ENCODE results near the gene E2F8. TPM values are rescaled to one million over a fixed set of nuclear protein-coding genes. Genes with fewer than 3 reads are reported as not detected.
"Not testable (repeated sequence)": the region's sequence is repeated elsewhere in the genome, so short reads cannot be mapped to it uniquely, and the experiment has no call there.

The E2F8 gene
- total and polyA plus RNA-seq, 4 donors: 1.8 to 2.5 (median 2.1) TPM

GRCh38 chr11:19276859-19277808 lies 36.4 kb upstream of the E2F8 start:
- no peak for DNase-seq (ENCODE audit: low read depth in 4 of 6, low spot score in 6 of 6)
- H3K4me3 ChIP-seq (ENCODE audit: low read depth, low read length): no peak overlapping the region
- peaks cover 2% of the 10 kb centered on the region for H3K27me3 ChIP-seq (ENCODE audit: control insufficient read depth, insufficient read depth, low read length)
- 95% methylated on average over 7 of the region's 8 CpGs for WGBS (ENCODE audit: insufficient coverage)
- no peaks in the 10 kb centered on the region for H3K9me3 ChIP-seq (ENCODE audit: control insufficient read depth, insufficient read depth, low read length)
- no peaks in the 10 kb centered on the region for H3K36me3 ChIP-seq (ENCODE audit: control insufficient read depth, insufficient read depth, low read length)
- no peak overlapping the region for H3K27ac ChIP-seq (ENCODE audit: low read depth, low read length)
- H3K4me1 ChIP-seq (ENCODE audit: control insufficient read depth, insufficient read depth, low read length): no peaks in the 10 kb centered on the region

GRCh38 chr11:19275496-19275895 lies 34.8 kb upstream of the E2F8 start:
- Histone ChIP-seq H3K27me3 (ENCODE audit: control insufficient read depth, insufficient read depth, low read length) (peaks cover 2% of the 10 kb centered on the region), H3K36me3 (ENCODE audit: control insufficient read depth, insufficient read depth, low read length) (no peaks in the 10 kb centered on the region), H3K4me1 (ENCODE audit: control insufficient read depth, insufficient read depth, low read length) (no peaks in the 10 kb centered on the region), H3K4me3 (ENCODE audit: low read depth, low read length) (no peak overlapping the region), H3K27ac (ENCODE audit: low read depth, low read length) (no peak overlapping the region), H3K9me3 (ENCODE audit: control insufficient read depth, insufficient read depth, low read length) (no peaks in the 10 kb centered on the region)
- WGBS (ENCODE audit: insufficient coverage): 88% methylated on average over 4 of the region's 4 CpGs
- no peak for DNase-seq (ENCODE audit: low read depth in 4 of 6, low spot score in 6 of 6)

GRCh38 chr11:19273219-19273618 lies 32.5 kb upstream of the E2F8 start:
- not testable (repeated sequence) for DNase-seq (ENCODE audit: low read depth in 4 of 6, low spot score in 6 of 6); H3K4me3 ChIP-seq (ENCODE audit: low read depth, low read length); H3K27me3 ChIP-seq (ENCODE audit: control insufficient read depth, insufficient read depth, low read length); H3K36me3 ChIP-seq (ENCODE audit: control insufficient read depth, insufficient read depth, low read length); H3K4me1 ChIP-seq (ENCODE audit: control insufficient read depth, insufficient read depth, low read length); H3K27ac ChIP-seq (ENCODE audit: low read depth, low read length); H3K9me3 ChIP-seq (ENCODE audit: control insufficient read depth, insufficient read depth, low read length)
- WGBS (ENCODE audit: insufficient coverage): 94% methylated on average over 3 of the region's 5 CpGs

- Histone ChIP-seq H3K4me3 (ENCODE audit: low read depth, low read length) (no peak overlapping the region), H3K27me3 (ENCODE audit: control insufficient read depth, insufficient read depth, low read length) (no peaks in the 10 kb centered on the region), H3K27ac (ENCODE audit: low read depth, low read length) (no peak overlapping the region), H3K9me3 (ENCODE audit: control insufficient read depth, insufficient read depth, low read length) (no peaks in the 10 kb centered on the region), H3K36me3 (ENCODE audit: control insufficient read depth, insufficient read depth, low read length) (no peaks in the 10 kb centered on the region), H3K4me1 (ENCODE audit: control insufficient read depth, insufficient read depth, low read length) (no peaks in the 10 kb centered on the region)
- no peak for DNase-seq (ENCODE audit: low read depth in 4 of 6, low spot score in 6 of 6)
- no CpG with 5 or more reads among the region's 1 CpG for WGBS (ENCODE audit: insufficient coverage)
Measured at GRCh38 chr11:19268909-19269308, 28.2 kb upstream of the E2F8 start.

- Histone ChIP-seq H3K9me3 (ENCODE audit: control insufficient read depth, insufficient read depth, low read length) (no peaks in the 10 kb centered on the region), H3K27ac (ENCODE audit: low read depth, low read length) (no peak overlapping the region), H3K27me3 (ENCODE audit: control insufficient read depth, insufficient read depth, low read length) (no peaks in the 10 kb centered on the region), H3K4me1 (ENCODE audit: control insufficient read depth, insufficient read depth, low read length) (no peaks in the 10 kb centered on the region), H3K36me3 (ENCODE audit: control insufficient read depth, insufficient read depth, low read length) (no peaks in the 10 kb centered on the region), H3K4me3 (ENCODE audit: low read depth, low read length) (no peak overlapping the region)
- DNase-seq (ENCODE audit: low read depth in 4 of 6, low spot score in 6 of 6): no peak
- 67% methylated on average over 2 of the region's 5 CpGs for WGBS (ENCODE audit: insufficient coverage)
Measured at GRCh38 chr11:19267567-19267966, 26.8 kb upstream of the E2F8 start.

GRCh38 chr11:19263333-19263732 lies 22.6 kb upstream of the E2F8 start:
- WGBS (ENCODE audit: insufficient coverage): 33% methylated on average over 1 of the region's 3 CpGs
- no peak overlapping the region for H3K27ac ChIP-seq (ENCODE audit: low read depth, low read length)
- no peak overlapping the region for H3K4me3 ChIP-seq (ENCODE audit: low read depth, low read length)
- no peak for DNase-seq (ENCODE audit: low read depth in 4 of 6, low spot score in 6 of 6)
- H3K36me3 ChIP-seq (ENCODE audit: control insufficient read depth, insufficient read depth, low read length): no peaks in the 10 kb centered on the region
- H3K27me3 ChIP-seq (ENCODE audit: control insufficient read depth, insufficient read depth, low read length): no peaks in the 10 kb centered on the region
- no peaks in the 10 kb centered on the region for H3K4me1 ChIP-seq (ENCODE audit: control insufficient read depth, insufficient read depth, low read length)
- H3K9me3 ChIP-seq (ENCODE audit: control insufficient read depth, insufficient read depth, low read length): no peaks in the 10 kb centered on the region

GRCh38 chr11:19259487-19260345 lies 19.0 kb upstream of the E2F8 start:
- Histone ChIP-seq H3K27me3 (ENCODE audit: control insufficient read depth, insufficient read depth, low read length) (no peaks in the 10 kb centered on the region), H3K4me3 (ENCODE audit: low read depth, low read length) (no peak overlapping the region), H3K27ac (ENCODE audit: low read depth, low read length) (no peak overlapping the region), H3K36me3 (ENCODE audit: control insufficient read depth, insufficient read depth, low read length) (no peaks in the 10 kb centered on the region), H3K9me3 (ENCODE audit: control insufficient read depth, insufficient read depth, low read length) (no peaks in the 10 kb centered on the region), H3K4me1 (ENCODE audit: control insufficient read depth, insufficient read depth, low read length) (no peaks in the 10 kb centered on the region)
- peak in 4 of 6 donors; percentile 32 to 88 (median 70) for DNase-seq (ENCODE audit: low read depth in 4 of 6, low spot score in 6 of 6)
- WGBS (ENCODE audit: insufficient coverage): 40% methylated on average over 1 of the region's 6 CpGs

- Histone ChIP-seq H3K4me3 (ENCODE audit: low read depth, low read length) (no peak overlapping the region), H3K27ac (ENCODE audit: low read depth, low read length) (no peak overlapping the region), H3K27me3 (ENCODE audit: control insufficient read depth, insufficient read depth, low read length) (no peaks in the 10 kb centered on the region), H3K36me3 (ENCODE audit: control insufficient read depth, insufficient read depth, low read length) (no peaks in the 10 kb centered on the region), H3K4me1 (ENCODE audit: control insufficient read depth, insufficient read depth, low read length) (no peaks in the 10 kb centered on the region), H3K9me3 (ENCODE audit: control insufficient read depth, insufficient read depth, low read length) (no peaks in the 10 kb centered on the region)
- 71% methylated on average over 3 of the region's 4 CpGs for WGBS (ENCODE audit: insufficient coverage)
- DNase-seq (ENCODE audit: low read depth in 4 of 6, low spot score in 6 of 6): peak in 1 of 6 donors; percentile 35
Measured at GRCh38 chr11:19258641-19259230, 18.0 kb upstream of the E2F8 start.

GRCh38 chr11:19254441-19254840 lies 13.7 kb upstream of the E2F8 start:
- not testable (repeated sequence) for H3K4me1 ChIP-seq (ENCODE audit: control insufficient read depth, insufficient read depth, low read length); DNase-seq (ENCODE audit: low read depth in 4 of 6, low spot score in 6 of 6); H3K27me3 ChIP-seq (ENCODE audit: control insufficient read depth, insufficient read depth, low read length); H3K36me3 ChIP-seq (ENCODE audit: control insufficient read depth, insufficient read depth, low read length); H3K27ac ChIP-seq (ENCODE audit: low read depth, low read length); H3K9me3 ChIP-seq (ENCODE audit: control insufficient read depth, insufficient read depth, low read length); H3K4me3 ChIP-seq (ENCODE audit: low read depth, low read length)
- WGBS (ENCODE audit: insufficient coverage): no CpG with 5 or more reads among the region's 3 CpGs

Measured in spinal cord (tissue), 10 donors.